Large intestine (tissue), 1 donor: Measurements from ENCODE around the gene CNGB1. TPM values are rescaled to one million over a fixed set of nuclear protein-coding genes. Genes with fewer than 3 reads are reported as not detected.

Source experiments
- polyA plus RNA-seq: library from polyadenylated mRNA; unstranded; fragments of 120-200 nt; gene quantifications from one replicate; pipeline ENCODE4 v1.2.1, GENCODE V29; 2013

Gene CNGB1
- polyA plus RNA-seq, 1 donor, result 7.5 TPM

Other genes starting within 250 kb of the CNGB1 start
- 16.2 TPM for gene KATNB1, start 235.4 kb downstream of the CNGB1 start, polyA plus RNA-seq
- 82.3 TPM for gene KIFC3, start 168.6 kb downstream of the CNGB1 start, polyA plus RNA-seq
- gene ZNF319, start 29.5 kb upstream of the CNGB1 start, polyA plus RNA-seq, result 5.8 TPM
- gene USB1, start 30.3 kb upstream of the CNGB1 start, polyA plus RNA-seq, result 26.5 TPM
- 56.8 TPM for gene MMP15, start 54.6 kb upstream of the CNGB1 start, polyA plus RNA-seq
- 64.4 TPM for gene CFAP20, start 158.3 kb upstream of the CNGB1 start, polyA plus RNA-seq
- gene CSNK2A2, start 227.0 kb upstream of the CNGB1 start, polyA plus RNA-seq, result 50.7 TPM